Activated CD8-positive, alpha-beta T cell treated with anti-CD3 and anti-CD28 coated beads, Interleukin-2, amount 10 ng/mL, durations not matched to agents 7 days and 5 days (primary cell): ENCODE results near the gene AGBL4. TPM values are rescaled to one million over a fixed set of nuclear protein-coding genes. Genes with fewer than 3 reads are reported as not detected.

Experiments used
- ATAC-seq: fragments of 150-1000 bp; cut with Tn5 transposase; one replicate; pipeline ENCODE4 v1.10.0; 2021; ENCODE audit warnings: moderate library complexity
- CTCF ChIA-PET: fragments of 350-600 bp; sonication (Branson Sonifier 250); formaldehyde crosslinking; loops from one replicate; lab custom pipeline; 2021; ENCODE audit warnings: antibody characterized with exemption; lab: Charles Lee
- POLR2A ChIA-PET: fragments of 350-600 bp; sonication (Branson Sonifier 250); formaldehyde crosslinking; loops from one replicate; lab custom pipeline; 2021; ENCODE audit warnings: antibody characterized with exemption; lab: Charles Lee
- DNase-seq: peaks from one replicate; pipeline ENCODE4 v3.0.0-alpha.2; 2020
- H3K27ac Mint-ChIP-seq: one replicate; pipeline ENCODE4 v1.8.0; 2021; ENCODE audit warnings: mild to moderate bottlenecking, mixed read lengths
- H3K27me3 Mint-ChIP-seq: one replicate; pipeline ENCODE4 v1.8.0; 2021; ENCODE audit warnings: low read depth, mixed read lengths
- H3K36me3 Mint-ChIP-seq: one replicate; pipeline ENCODE4 v1.8.0; 2021; ENCODE audit warnings: low read depth, mixed read lengths
- H3K4me1 Mint-ChIP-seq: one replicate; pipeline ENCODE4 v1.8.0; 2021; ENCODE audit warnings: low read depth, mixed read lengths
- H3K4me3 Mint-ChIP-seq: one replicate; pipeline ENCODE4 v1.8.0; 2021; ENCODE audit warnings: mild to moderate bottlenecking, mixed read lengths
- H3K9me3 Mint-ChIP-seq: one replicate; pipeline ENCODE4 v1.8.0; 2022; ENCODE audit warnings: mixed read lengths; ENCODE audit not compliant: insufficient read depth
- total RNA-seq, 2 experiments: library from RNA; stranded (reverse); gene quantifications; one replicate each; pipeline ENCODE4 v1.2.3, GENCODE V29; 2021

Gene AGBL4
- total RNA-seq, 2 experiments from 2014 or later, result not detected

GRCh38 chr1:48657413-48657812 lies 1366.3 kb downstream of the AGBL4 start:
- Mint-ChIP-seq H3K27me3 (peaks cover 6% of the 10 kb centered on the region), H3K27ac (no peak overlapping the region), H3K4me1 (peaks cover 6% of the 10 kb centered on the region), H3K9me3 (no peaks in the 10 kb centered on the region), H3K4me3 (no peak overlapping the region), H3K36me3 (no peaks in the 10 kb centered on the region)
- ChIA-PET POLR2A (no interaction called here), CTCF (no interaction called here)
- ATAC-seq (no peak), DNase-seq (no peak)

- Mint-ChIP-seq H3K27ac (no peak overlapping the region), H3K9me3 (no peaks in the 10 kb centered on the region), H3K36me3 (no peaks in the 10 kb centered on the region), H3K4me1 (peaks cover 6% of the 10 kb centered on the region), H3K27me3 (peaks cover 2% of the 10 kb centered on the region), H3K4me3 (no peak overlapping the region)
- ChIA-PET CTCF (no interaction called here), POLR2A (no interaction called here)
- DNase-seq (no peak), ATAC-seq (no peak)
These were observed 1369.0 kb downstream of the AGBL4 start for GRCh38 chr1:48654606-48655210.

GRCh38 chr1:48652334-48652733 lies 1371.4 kb downstream of the AGBL4 start:
- POLR2A ChIA-PET, result no interaction called here
- H3K9me3 Mint-ChIP-seq, result no peaks in the 10 kb centered on the region
- H3K27me3 Mint-ChIP-seq, result peaks cover 2% of the 10 kb centered on the region
- H3K4me3 Mint-ChIP-seq, result no peak overlapping the region
- DNase-seq (no peak), ATAC-seq (no peak)
- peaks cover 1% of the 10 kb centered on the region for H3K4me1 Mint-ChIP-seq
- no peak overlapping the region for H3K27ac Mint-ChIP-seq
- H3K36me3 Mint-ChIP-seq, result no peaks in the 10 kb centered on the region
- CTCF ChIA-PET, result no interaction called here

GRCh38 chr1:48649880-48650279 lies 1373.9 kb downstream of the AGBL4 start:
- Mint-ChIP-seq H3K4me1 (no peaks in the 10 kb centered on the region), H3K9me3 (no peaks in the 10 kb centered on the region), H3K27me3 (peaks cover 2% of the 10 kb centered on the region), H3K36me3 (no peaks in the 10 kb centered on the region), H3K4me3 (no peak overlapping the region), H3K27ac (no peak overlapping the region)
- ATAC-seq (no peak), DNase-seq (no peak)
- CTCF ChIA-PET, result no interaction called here
- POLR2A ChIA-PET, result no interaction called here

- no peaks in the 10 kb centered on the region for H3K9me3 Mint-ChIP-seq
- no peak overlapping the region for H3K27ac Mint-ChIP-seq
- no peaks in the 10 kb centered on the region for H3K4me1 Mint-ChIP-seq
These were observed 1377.9 kb downstream of the AGBL4 start for GRCh38 chr1:48645883-48646282.

GRCh38 chr1:48644905-48645605 lies 1378.7 kb downstream of the AGBL4 start:
- ChIA-PET CTCF (interaction anchor here (1.6 kb wide), 1 partner anchor 32 kb away, joined by 4 read pairs; no protein-coding TSS in a partner anchor), POLR2A (no interaction called here)
- Mint-ChIP-seq H3K4me1 (no peaks in the 10 kb centered on the region), H3K9me3 (no peaks in the 10 kb centered on the region), H3K27ac (no peak overlapping the region), H3K36me3 (no peaks in the 10 kb centered on the region), H3K27me3 (peaks cover 4% of the 10 kb centered on the region), H3K4me3 (no peak overlapping the region)
- no peak for ATAC-seq
- no peak for DNase-seq

More at GRCh38 chr1:48645883-48646282, 1377.9 kb downstream of the AGBL4 start:
- CTCF ChIA-PET, result no interaction called here
- POLR2A ChIA-PET, result no interaction called here
- no peak overlapping the region for H3K4me3 Mint-ChIP-seq
- no peak for ATAC-seq
- peaks cover 4% of the 10 kb centered on the region for H3K27me3 Mint-ChIP-seq
- no peaks in the 10 kb centered on the region for H3K36me3 Mint-ChIP-seq
- no peak for DNase-seq

GRCh38 chr1:48644190-48644900 lies 1379.4 kb downstream of the AGBL4 start:
- Mint-ChIP-seq H3K27ac (no peak overlapping the region), H3K4me1 (no peaks in the 10 kb centered on the region), H3K4me3 (no peak overlapping the region), H3K9me3 (no peaks in the 10 kb centered on the region), H3K36me3 (no peaks in the 10 kb centered on the region), H3K27me3 (peaks cover 5% of the 10 kb centered on the region)
- ChIA-PET POLR2A (no interaction called here), CTCF (interaction anchor here (1.6 kb wide), 1 partner anchor 33 kb away, joined by 4 read pairs; no protein-coding TSS in a partner anchor)
- no peak for DNase-seq
- ATAC-seq, result no peak

GRCh38 chr1:48643193-48643592 lies 1380.6 kb downstream of the AGBL4 start:
- ChIA-PET CTCF (no interaction called here), POLR2A (no interaction called here)
- no peaks in the 10 kb centered on the region for H3K4me1 Mint-ChIP-seq
- DNase-seq, result no peak
- ATAC-seq, result no peak
- no peaks in the 10 kb centered on the region for H3K36me3 Mint-ChIP-seq
- H3K27me3 Mint-ChIP-seq, result peaks cover 11% of the 10 kb centered on the region
- no peak overlapping the region for H3K4me3 Mint-ChIP-seq
- H3K27ac Mint-ChIP-seq, result no peak overlapping the region
- H3K9me3 Mint-ChIP-seq, result no peaks in the 10 kb centered on the region

- no peaks in the 10 kb centered on the region for H3K9me3 Mint-ChIP-seq
- CTCF ChIA-PET, result no interaction called here
- no peaks in the 10 kb centered on the region for H3K4me1 Mint-ChIP-seq
- no peak overlapping the region for H3K27ac Mint-ChIP-seq
- ATAC-seq (no peak), DNase-seq (no peak)
- H3K27me3 Mint-ChIP-seq, result peaks cover 11% of the 10 kb centered on the region
- H3K36me3 Mint-ChIP-seq, result no peaks in the 10 kb centered on the region
- POLR2A ChIA-PET, result no interaction called here
- no peak overlapping the region for H3K4me3 Mint-ChIP-seq
These were observed 1382.8 kb downstream of the AGBL4 start for GRCh38 chr1:48640836-48641492.

GRCh38 chr1:48629867-48630266 lies 1393.9 kb downstream of the AGBL4 start:
- H3K9me3 Mint-ChIP-seq, result no peaks in the 10 kb centered on the region
- no peak overlapping the region for H3K27ac Mint-ChIP-seq
- no peaks in the 10 kb centered on the region for H3K36me3 Mint-ChIP-seq
- DNase-seq (no peak), ATAC-seq (no peak)
- H3K4me3 Mint-ChIP-seq, result no peak overlapping the region
- CTCF ChIA-PET, result no interaction called here
- POLR2A ChIA-PET, result no interaction called here
- no peaks in the 10 kb centered on the region for H3K4me1 Mint-ChIP-seq
- H3K27me3 Mint-ChIP-seq, result peaks cover 21% of the 10 kb centered on the region

- Mint-ChIP-seq H3K36me3 (no peaks in the 10 kb centered on the region), H3K27me3 (peaks cover 33% of the 10 kb centered on the region), H3K4me1 (no peaks in the 10 kb centered on the region), H3K27ac (no peak overlapping the region), H3K9me3 (no peaks in the 10 kb centered on the region), H3K4me3 (no peak overlapping the region)
- CTCF ChIA-PET, result no interaction called here
- DNase-seq (no peak), ATAC-seq (no peak)
- POLR2A ChIA-PET, result no interaction called here
These were observed 1396.3 kb downstream of the AGBL4 start for GRCh38 chr1:48627486-48627885.

GRCh38 chr1:48619539-48619938 lies 1404.2 kb downstream of the AGBL4 start:
- Mint-ChIP-seq H3K27ac (no peak overlapping the region), H3K36me3 (no peaks in the 10 kb centered on the region), H3K4me3 (no peak overlapping the region), H3K27me3 (peaks cover 18% of the 10 kb centered on the region), H3K4me1 (peaks cover 10% of the 10 kb centered on the region), H3K9me3 (no peaks in the 10 kb centered on the region)
- DNase-seq (no peak), ATAC-seq (no peak)
- ChIA-PET POLR2A (no interaction called here), CTCF (no interaction called here)
